ENCODE measurements around the gene TMSB4X.
"Not testable (repeated sequence)": the region's sequence is repeated elsewhere in the genome, so short reads cannot be mapped to it uniquely, and the experiment has no call there.

TMSB4X gene

GRCh38 chrX:13013363-13014110 lies 38.6 kb downstream of the TMSB4X start:
- DNase-seq (ENCODE audit: extremely low spot score) = peak; percentile 38
- POLR2A ChIA-PET = interaction anchor here (0.7 kb wide), 1 partner anchor 36 kb away, joined by 3 read pairs; no protein-coding TSS in a partner anchor
- TF ChIP-seq, protein P1, sequence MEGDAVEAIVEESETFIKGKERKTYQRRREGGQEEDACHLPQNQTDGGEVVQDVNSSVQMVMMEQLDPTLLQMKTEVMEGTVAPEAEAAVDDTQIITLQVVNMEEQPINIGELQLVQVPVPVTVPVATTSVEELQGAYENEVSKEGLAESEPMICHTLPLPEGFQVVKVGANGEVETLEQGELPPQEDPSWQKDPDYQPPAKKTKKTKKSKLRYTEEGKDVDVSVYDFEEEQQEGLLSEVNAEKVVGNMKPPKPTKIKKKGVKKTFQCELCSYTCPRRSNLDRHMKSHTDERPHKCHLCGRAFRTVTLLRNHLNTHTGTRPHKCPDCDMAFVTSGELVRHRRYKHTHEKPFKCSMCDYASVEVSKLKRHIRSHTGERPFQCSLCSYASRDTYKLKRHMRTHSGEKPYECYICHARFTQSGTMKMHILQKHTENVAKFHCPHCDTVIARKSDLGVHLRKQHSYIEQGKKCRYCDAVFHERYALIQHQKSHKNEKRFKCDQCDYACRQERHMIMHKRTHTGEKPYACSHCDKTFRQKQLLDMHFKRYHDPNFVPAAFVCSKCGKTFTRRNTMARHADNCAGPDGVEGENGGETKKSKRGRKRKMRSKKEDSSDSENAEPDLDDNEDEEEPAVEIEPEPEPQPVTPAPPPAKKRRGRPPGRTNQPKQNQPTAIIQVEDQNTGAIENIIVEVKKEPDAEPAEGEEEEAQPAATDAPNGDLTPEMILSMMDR (IDR thresholded peaks at IDR 0.05; ENCODE audit: control extremely low read depth, extremely low read depth, low read depth, missing control alignments) = no peak
- CTCF ChIA-PET = interaction anchor here (1.2 kb wide), 1 partner anchor 67 kb away, joined by 6 read pairs; no protein-coding TSS in a partner anchor

DNA sequence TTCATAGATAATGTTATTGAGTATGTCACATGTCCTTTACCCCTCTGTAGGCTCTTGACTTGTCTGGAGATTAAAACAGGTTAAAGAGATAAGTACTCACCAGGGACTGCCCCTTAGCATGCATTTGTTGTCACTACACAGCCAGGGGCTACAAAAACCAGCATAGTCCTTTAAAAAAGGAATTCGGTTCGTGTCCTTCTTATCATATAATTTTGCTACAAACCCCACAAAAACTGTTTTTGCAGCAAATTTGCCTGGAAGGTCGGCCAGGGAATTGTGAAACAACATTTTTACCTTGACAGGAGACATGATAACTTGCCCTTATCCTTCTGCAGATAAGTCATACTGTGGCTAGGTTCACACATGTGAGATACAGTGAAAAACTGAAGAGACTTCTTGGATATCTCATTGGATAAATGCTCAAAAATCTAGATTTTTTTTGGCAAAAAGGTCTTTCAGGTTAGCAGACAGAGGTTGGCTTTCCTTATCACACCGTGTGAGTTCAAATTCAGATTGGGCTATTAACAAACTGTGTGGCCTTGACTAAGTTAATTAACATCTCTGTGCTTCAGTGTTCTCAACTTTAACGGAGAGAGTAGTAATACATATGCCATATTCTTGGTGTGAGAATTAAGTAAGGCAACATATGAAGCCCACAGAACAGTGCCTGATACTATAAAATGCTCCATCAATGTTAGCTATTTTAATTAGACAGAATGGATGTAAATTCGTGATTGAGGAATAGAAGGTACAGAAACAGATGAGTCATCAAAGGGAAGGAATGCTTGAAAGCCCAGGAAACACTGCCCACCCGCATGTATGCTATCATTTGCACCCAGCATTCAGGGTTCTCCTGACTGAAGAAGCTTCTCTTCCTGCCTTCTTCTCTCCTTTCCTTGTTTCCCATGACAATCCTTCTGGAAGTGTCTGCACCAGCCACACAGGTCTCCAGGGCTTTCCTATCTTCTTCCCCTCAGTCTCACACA lies 39.5 kb downstream of the TMSB4X start:
- CTCF ChIA-PET = interaction anchor here (1.2 kb wide), 1 partner anchor 68 kb away, joined by 6 read pairs; no protein-coding TSS in a partner anchor
- POLR2A ChIA-PET = interaction anchor here (0.7 kb wide), 1 partner anchor 37 kb away, joined by 3 read pairs; no protein-coding TSS in a partner anchor
- DNase-seq (ENCODE audit: extremely low spot score) = no peak
- TF ChIP-seq, protein P1 (IDR thresholded peaks at IDR 0.05; ENCODE audit: control extremely low read depth, extremely low read depth, low read depth, missing control alignments) = no peak

DNA sequence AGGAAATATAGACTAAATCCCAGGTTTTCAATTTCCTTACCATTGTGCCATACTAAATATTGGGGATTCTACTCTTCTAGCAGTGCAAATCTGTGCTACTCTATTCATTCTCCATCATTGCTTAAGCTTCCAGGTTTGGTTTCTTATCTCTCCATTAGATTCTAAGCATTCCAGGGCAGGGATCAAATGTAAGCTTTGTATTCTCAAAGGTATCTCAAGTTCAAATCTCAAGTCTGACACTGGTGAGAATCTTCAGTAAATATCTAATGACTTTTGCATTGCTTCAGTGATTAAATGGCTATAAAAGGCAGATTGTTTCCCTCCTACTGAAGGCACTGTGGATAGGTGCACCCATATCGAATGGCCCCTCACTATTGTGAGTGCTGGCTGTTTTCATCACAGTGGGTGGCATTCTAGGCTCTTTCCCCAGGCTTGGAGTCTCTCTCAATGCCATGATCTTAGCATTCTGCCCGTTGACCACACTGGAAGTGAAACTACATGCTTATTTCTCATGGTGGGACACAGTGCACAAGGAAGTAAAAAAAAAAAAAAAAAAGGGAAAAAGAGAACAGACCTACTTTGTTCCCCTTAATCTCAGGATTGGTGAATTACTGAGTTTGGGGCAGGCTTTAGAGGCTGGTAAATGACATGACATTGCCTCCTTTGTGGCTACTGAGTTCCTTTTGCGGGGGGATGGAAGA lies 40.8 kb downstream of the TMSB4X start:
- POLR2A ChIA-PET = no interaction called here
- CTCF ChIA-PET = interaction anchor here (1.8 kb wide), 1 partner anchor 35 kb away, joined by 4 read pairs; no protein-coding TSS in a partner anchor
- DNase-seq (ENCODE audit: extremely low spot score) = no peak
- TF ChIP-seq, protein P1 (IDR thresholded peaks at IDR 0.05; ENCODE audit: control extremely low read depth, extremely low read depth, low read depth, missing control alignments) = no peak

DNA sequence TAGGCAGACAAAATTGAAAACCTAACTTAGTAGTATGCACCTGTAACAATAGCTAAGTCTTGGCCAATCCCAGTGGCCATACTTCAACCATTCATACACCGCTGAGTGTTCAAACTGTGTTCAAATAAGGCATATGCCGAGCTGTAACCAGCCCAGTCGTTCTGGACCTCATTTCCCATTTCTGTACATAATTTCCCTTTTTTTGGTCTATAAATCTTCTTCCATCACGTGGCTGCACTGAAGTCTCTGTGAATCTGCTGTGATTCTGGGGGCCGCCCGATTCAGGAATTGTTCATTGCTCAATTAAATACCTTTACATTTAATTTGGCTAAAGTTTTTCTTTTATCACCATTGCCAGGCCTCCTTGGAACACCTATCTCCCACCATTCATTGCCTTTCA lies 41.8 kb downstream of the TMSB4X start:
- CTCF ChIA-PET = interaction anchor here (1.8 kb wide), 1 partner anchor 34 kb away, joined by 4 read pairs; no protein-coding TSS in a partner anchor
- POLR2A ChIA-PET; DNase-seq (ENCODE audit: extremely low spot score): not testable (repeated sequence)

DNA sequence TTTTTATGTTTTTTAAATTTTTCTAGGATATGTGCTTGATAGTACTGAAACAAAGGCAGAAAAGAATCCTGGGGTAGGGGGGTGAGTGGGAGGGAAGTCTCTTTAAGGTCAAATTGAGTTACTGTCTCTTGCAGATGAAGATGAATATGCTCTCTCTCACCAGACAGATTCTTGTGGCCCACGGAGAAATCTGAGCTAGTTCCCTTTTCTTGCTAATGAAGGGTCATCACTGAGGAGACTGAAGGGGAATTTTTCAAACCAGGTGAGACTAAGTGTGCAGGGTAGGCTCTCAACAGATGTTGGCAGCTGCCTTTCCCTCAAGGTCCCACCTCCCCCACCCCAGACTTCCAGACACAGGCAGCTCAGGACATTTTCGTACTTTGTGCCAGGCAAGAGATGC lies 48.0 kb downstream of the TMSB4X start:
- ChIA-PET POLR2A (no interaction called here), CTCF (interaction anchor here (0.8 to 0.9 kb wide), 4 partner anchors 15 to 77 kb away, joined by 3 to 4 read pairs (median 3); no protein-coding TSS in a partner anchor)
- DNase-seq (ENCODE audit: extremely low spot score) = peak; percentile 57
- TF ChIP-seq, protein P1 (IDR thresholded peaks at IDR 0.05; ENCODE audit: control extremely low read depth, extremely low read depth, low read depth, missing control alignments) = no peak

- ChIA-PET POLR2A (no interaction called here), CTCF (interaction anchor here (0.8 kb wide), 1 partner anchor 73 kb away, joined by 4 read pairs; no protein-coding TSS in a partner anchor)
- TF ChIP-seq, protein P1 (IDR thresholded peaks at IDR 0.05; ENCODE audit: control extremely low read depth, extremely low read depth, low read depth, missing control alignments) = no peak
- DNase-seq (ENCODE audit: extremely low spot score) = no peak
Observed at GRCh38 chrX:13023567-13023966, 48.7 kb downstream of the TMSB4X start.

Data from GM10248 (cell line).